ENCODE results near the gene DENND4A. TPM values are rescaled to one million over a fixed set of nuclear protein-coding genes. Genes with fewer than 3 reads are reported as not detected.

DENND4A gene
- total and polyA plus RNA-seq, 9 of the 15 experiments (the other 6 are each of a cell fraction or from before 2014, with no cell fraction given) = 6.8 to 32.3 (median 19.9) TPM

- no peak for TF ChIP-seq ZNF407 (IDR thresholded peaks at IDR 0.05; ENCODE audit: low read depth)
- no peak for TF ChIP-seq SNAPC5 (CRISPR knock-in tag; IDR thresholded peaks at IDR 0.05)
- TF ChIP-seq SMARCB1 (IDR thresholded peaks at IDR 0.05; ENCODE audit: insufficient read length, low read depth) = no peak
- TF ChIP-seq CCNT2 (IDR thresholded peaks at IDR 0.05; ENCODE audit: borderline replicate concordance, extremely low read depth, insufficient read length, low read depth, low read length) = no peak
- no peak for TF ChIP-seq GATA2 (CRISPR knock-in tag; IDR thresholded peaks at IDR 0.05)
- TF ChIP-seq TEAD1 (CRISPR knock-in tag; IDR thresholded peaks at IDR 0.05) = peak in 1 of 2 experiments; percentile 60; a peak in 1 of 4 replicates
- no peak for TF ChIP-seq SAP30 (IDR thresholded peaks at IDR 0.05; ENCODE audit: borderline replicate concordance, insufficient read depth, low read depth, low read length, poor library complexity, severe bottlenecking)
- no peak for TF ChIP-seq ELF1 (tag; IDR thresholded peaks at IDR 0.05)
- no peak for TF ChIP-seq ADNP (tag; IDR thresholded peaks at IDR 0.05)
- no peak for TF ChIP-seq ZNF75A (CRISPR knock-in tag; IDR thresholded peaks at IDR 0.05)
- no peak for TF ChIP-seq ZNF395 (CRISPR knock-in tag; IDR thresholded peaks at IDR 0.05)
- no peak for TF ChIP-seq USF2 (CRISPR knock-in tag; IDR thresholded peaks at IDR 0.05)
- TF ChIP-seq USF1 (CRISPR knock-in tag; IDR thresholded peaks at IDR 0.05) = no peak
- TF ChIP-seq ZNF507 (tag; conservative IDR thresholded peaks at IDR 0.05) = no peak
- TF ChIP-seq ZBTB12 (CRISPR knock-in tag; IDR thresholded peaks at IDR 0.05) = no peak
- no peak for TF ChIP-seq STAT5A (IDR thresholded peaks at IDR 0.05; ENCODE audit: borderline replicate concordance, low read length)
Observed at GRCh38 chr15:65757256-65757655, 34.8 kb downstream of the DENND4A start (continued).
